GM12878 (cell line): ENCODE data around the gene MAP2K2. TPM values are rescaled to one million over a fixed set of nuclear protein-coding genes. Genes with fewer than 3 reads are reported as not detected.
A peak's percentile ranks its signal among the peaks of the same experiment; 100 is the strongest.

Experiments
- BRCA1 ChIP-seq: IDR thresholded peaks from 2 replicates; pipeline ENCODE4 v1.6.1; 2011; ENCODE audit warnings: low read depth, low read length, improper control_type of control experiment
- E2F8 ChIP-seq: fragments of 450-650 bp; IDR thresholded peaks from 2 replicates; pipeline ENCODE4 v1.6.1; 2018; ENCODE audit warnings: mild to moderate bottlenecking, low read depth, moderate library complexity; ENCODE audit not compliant: partially characterized antibody
- GATAD2B ChIP-seq: fragments of 450-650 bp; conservative IDR thresholded peaks from 2 replicates; pipeline ENCODE4 v1.6.1; 2017; ENCODE audit warnings: low read depth, mild to moderate bottlenecking, moderate library complexity
- HSF1 ChIP-seq: fragments of 150-350 bp; IDR thresholded peaks from 2 replicates; pipeline ENCODE4 v1.6.1; 2014; ENCODE audit warnings: mild to moderate bottlenecking, low read depth, low read length
- NRF1 ChIP-seq: conservative IDR thresholded peaks from 2 replicates; pipeline ENCODE4 v1.6.1; 2011; ENCODE audit warnings: mild to moderate bottlenecking, low read depth, low read length, improper control_type of control experiment
- PKNOX1 ChIP-seq: fragments of 450-650 bp; IDR thresholded peaks from 2 replicates; pipeline ENCODE4 v1.6.1; 2016; ENCODE audit warnings: mild to moderate bottlenecking
- RBBP5 ChIP-seq: fragments of 200-600 bp; sonication (generic); conservative IDR thresholded peaks from 2 replicates; pipeline ENCODE4 v1.6.1; 2016
- REST ChIP-seq: IDR thresholded peaks from 2 replicates; pipeline ENCODE4 v1.6.1; 2012; ENCODE audit warnings: mild to moderate bottlenecking, low read depth, low read length
- SMARCA5 ChIP-seq: fragments of 450-650 bp; IDR thresholded peaks from 2 replicates; pipeline ENCODE4 v1.6.1; 2017; ENCODE audit warnings: mild to moderate bottlenecking
- SMC3 ChIP-seq: IDR thresholded peaks from 2 replicates; pipeline ENCODE4 v1.6.1; 2011; ENCODE audit warnings: low read length, improper control_type of control experiment, borderline replicate concordance
- SP1 ChIP-seq: IDR thresholded peaks from one replicate; pipeline ENCODE4 v1.6.1; 2011; ENCODE audit warnings: low read depth, low read length
- SRF ChIP-seq, 2 experiments: IDR thresholded peaks; 2 replicates each; pipeline ENCODE4 v1.6.1; 2011; ENCODE audit warnings: low read depth in 2 of 2, low read length in 2 of 2, mild to moderate bottlenecking in 1 of 2, moderate library complexity in 1 of 2
- WRNIP1 ChIP-seq: IDR thresholded peaks from 2 replicates; pipeline ENCODE4 v1.6.1; 2011; ENCODE audit warnings: low read depth, low read length, improper control_type of control experiment, borderline replicate concordance
- ZBTB4 ChIP-seq: fragments of 450-650 bp; formaldehyde crosslinking; IDR thresholded peaks from 2 replicates; pipeline ENCODE4 v1.4.0; 2022; ENCODE audit warnings: mild to moderate bottlenecking, moderate library complexity
- ZNF24 ChIP-seq: fragments of 450-650 bp; IDR thresholded peaks from 2 replicates; pipeline ENCODE4 v1.6.1; 2017; ENCODE audit warnings: antibody characterized with exemption, mild to moderate bottlenecking
- ZNF384 ChIP-seq: IDR thresholded peaks from 2 replicates; pipeline ENCODE4 v1.6.1; 2012; ENCODE audit warnings: low read depth, mild to moderate bottlenecking, low read length, improper control_type of control experiment, borderline replicate concordance
- ZZZ3 ChIP-seq: IDR thresholded peaks from 2 replicates; pipeline ENCODE4 v1.6.1; 2011; ENCODE audit warnings: low read depth; ENCODE audit not compliant: control insufficient read depth, insufficient read length
- polyA plus RNA-seq, 11 experiments: library from polyadenylated mRNA; depleted of rRNA in 4 of 11; unstranded in 6 of 11; stranded (reverse) in 5 of 11; fragments of >200 nt; fragmentation: Nextera tagmentation in 4 of 11; fragmentation: Illumina TruSeq in 1 of 11; extraction: Ambion mirVana in 4 of 11; extraction: Trizol in 1 of 11; gene quantifications; 1 replicate in 1 of 11; 2 replicates in 10 of 11; pipeline versions ENCODE4 v1.2.1 to v1.2.3, GENCODE V29; 2011 to 2016; ENCODE audit warnings: inconsistent platforms in 2 of 11, missing spikeins in 2 of 11, low read depth in 1 of 11
- total RNA-seq, 4 experiments: library from RNA; depleted of rRNA in 3 of 4; stranded (reverse); fragments of >200 nt in 3 of 4; fragmentation: Illumina TruSeq in 1 of 4; extraction: Trizol in 1 of 4; gene quantifications; 2 replicates each; pipeline versions ENCODE4 v1.2.1 to v1.2.3, GENCODE V29; 2013 to 2021

The MAP2K2 gene
- total and polyA plus RNA-seq, 10 of the 15 experiments (the other 5 are each of a cell fraction or from before 2014, with no cell fraction given): 1.00 to 210 (median 53.5) TPM

GRCh38 chr19:4123615-4124568, at the start of gene MAP2K2 (continued):
- TF ChIP-seq E2F8 (no peak), WRNIP1 (no peak), ZZZ3 (no peak), SRF (IDR thresholded peaks at IDR 0.05; ENCODE audit: low read depth in 2 of 2, low read length in 2 of 2) (no peak), ZNF24 (no peak), HSF1 (no peak), REST (no peak), SMC3 (no peak), ZNF384 (no peak), RBBP5 (no peak), GATAD2B (peak; percentile 80), ZBTB4 (CRISPR knock-in tag) (no peak), SMARCA5 (peak; percentile 91), BRCA1 (peak; percentile 99), NRF1 (peak; percentile 91), SP1 (peak; percentile 62), PKNOX1 (peak; percentile 60)
